Measurements from ENCODE around the gene SFMBT2. TPM values are rescaled to one million over a fixed set of nuclear protein-coding genes. Genes with fewer than 3 reads are reported as not detected.

Gene SFMBT2
- total RNA-seq, 1 experiment from 2014 or later, result 1.3 TPM

GRCh38 chr10:7302930-7303557 is 107.8 kb downstream of the SFMBT2 start:
- in situ Hi-C loops (cut with HindIII; ENCODE audit: low pct_unique_long_range_greater_than_20kb, low sequenced_read_pairs), result no loop called here
- Histone ChIP-seq H3K4me1 (ENCODE audit: control insufficient read depth, insufficient read depth, low read length) (no peaks in the 10 kb centered on the region), H3K27ac (ENCODE audit: low read length) (no peak overlapping the region), H3K36me3 (ENCODE audit: control insufficient read depth, insufficient read depth, low read length) (no peaks in the 10 kb centered on the region), H3K9me3 (ENCODE audit: control insufficient read depth, insufficient read depth, low read depth, low read length) (no peaks in the 10 kb centered on the region), H3K4me3 (ENCODE audit: low read depth in 2 of 2, low read length in 2 of 2) (no peak overlapping the region), H3K27me3 (ENCODE audit: control insufficient read depth, insufficient read depth, low read length) (no peaks in the 10 kb centered on the region)
- ChIA-PET POLR2A (no interaction called here), CTCF (no interaction called here)
- ATAC-seq (no peak), DNase-seq (ENCODE audit: low read depth, low spot score) (no peak)
- intact Hi-C loops (cut with micrococcal nuclease; ENCODE audit: unreplicated experiment), result no loop called here
- no peak for TF ChIP-seq REST (IDR thresholded peaks at IDR 0.05; ENCODE audit: insufficient read depth in 1 of 2, low read depth in 2 of 2, low read length in 1 of 2)
- no peak for TF ChIP-seq POLR2AphosphoS5 (IDR thresholded peaks at IDR 0.05; ENCODE audit: low read depth, low read length)
- no peak for TF ChIP-seq TCF7L2 (IDR thresholded peaks at IDR 0.05; ENCODE audit: low read depth, low read length)
- TF ChIP-seq SIN3A (IDR thresholded peaks at IDR 0.05; ENCODE audit: borderline replicate concordance, insufficient read depth, low read depth, low read length), result no peak
- no peak for TF ChIP-seq CTCF (IDR thresholded peaks at IDR 0.05)
- no TSS peak for BruUV-seq (replicated peaks)

DNA sequence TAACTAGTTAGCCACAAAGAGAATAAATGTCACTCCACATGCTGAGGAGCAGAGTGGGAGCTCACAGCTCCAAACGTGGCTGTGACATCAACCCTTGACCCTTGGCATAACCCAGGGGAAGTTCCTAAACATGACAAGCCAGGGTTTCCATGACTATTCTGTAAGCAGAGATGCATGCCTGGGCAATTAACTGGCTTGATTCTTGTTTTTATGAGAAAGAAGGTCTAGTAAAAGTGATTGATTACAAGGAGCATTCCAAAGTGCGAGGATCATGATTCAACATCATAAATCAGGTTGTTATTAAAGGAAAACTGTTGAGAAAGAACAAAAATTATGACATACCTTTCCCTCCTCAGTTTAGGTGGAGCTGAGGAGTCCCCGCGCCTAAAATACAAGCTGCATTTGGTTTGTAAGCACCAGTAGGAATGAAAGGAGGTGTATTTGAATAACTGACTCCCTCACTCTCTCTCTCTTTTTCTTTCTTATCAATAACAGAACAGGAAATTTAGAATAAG is 108.4 kb downstream of the SFMBT2 start:
- TF ChIP-seq SIN3A (IDR thresholded peaks at IDR 0.05; ENCODE audit: borderline replicate concordance, insufficient read depth, low read depth, low read length) (no peak), POLR2AphosphoS5 (IDR thresholded peaks at IDR 0.05; ENCODE audit: low read depth, low read length) (no peak), REST (IDR thresholded peaks at IDR 0.05; ENCODE audit: insufficient read depth in 1 of 2, low read depth in 2 of 2, low read length in 1 of 2) (no peak), TCF7L2 (IDR thresholded peaks at IDR 0.05; ENCODE audit: low read depth, low read length) (no peak), CTCF (IDR thresholded peaks at IDR 0.05) (no peak)
- CTCF ChIA-PET, result interaction anchor here (0.6 kb wide), 1 partner anchor 202 kb away, joined by 4 read pairs; no protein-coding TSS in a partner anchor

More for the DNA sequence above, 108.4 kb downstream of the SFMBT2 start:
- H3K4me1 ChIP-seq (ENCODE audit: control insufficient read depth, insufficient read depth, low read length), result no peaks in the 10 kb centered on the region
- no peaks in the 10 kb centered on the region for H3K9me3 ChIP-seq (ENCODE audit: control insufficient read depth, insufficient read depth, low read depth, low read length)
- POLR2A ChIA-PET, result no interaction called here
- H3K27ac ChIP-seq (ENCODE audit: low read length), result no peak overlapping the region
- no peaks in the 10 kb centered on the region for H3K36me3 ChIP-seq (ENCODE audit: control insufficient read depth, insufficient read depth, low read length)
- intact Hi-C loops (cut with micrococcal nuclease; ENCODE audit: unreplicated experiment) (no loop called here), in situ Hi-C loops (cut with HindIII; ENCODE audit: low pct_unique_long_range_greater_than_20kb, low sequenced_read_pairs) (no loop called here)
- H3K27me3 ChIP-seq (ENCODE audit: control insufficient read depth, insufficient read depth, low read length), result no peaks in the 10 kb centered on the region
- DNase-seq (ENCODE audit: low read depth, low spot score) (no peak), ATAC-seq (no peak)
- BruUV-seq (replicated peaks), result no TSS peak
- no peak overlapping the region for H3K4me3 ChIP-seq (ENCODE audit: low read depth in 2 of 2, low read length in 2 of 2)

Data from Panc1 (cell line).